Endometrial microvascular endothelial cells (primary cell): Measurements from ENCODE around the gene GDI2. TPM values are rescaled to one million over a fixed set of nuclear protein-coding genes. Genes with fewer than 3 reads are reported as not detected.
"Not testable (repeated sequence)": the region's sequence is repeated elsewhere in the genome, so short reads cannot be mapped to it uniquely, and the experiment has no call there.

Experiments used
- in situ Hi-C: cut with HindIII; loops from 2 replicates; pipeline ENCODE4 v1.10.0; 2017; ENCODE audit warnings: low sequenced_read_pairs, low pct_unique_long_range_greater_than_20kb; ENCODE audit errors: inconsistent ontology term
- total RNA-seq: library from RNA; depleted of rRNA; stranded (reverse); fragments of >200 nt; gene quantifications from one replicate; pipeline ENCODE4 v1.2.3, GENCODE V29; 2015; ENCODE audit errors: inconsistent ontology term

Gene GDI2
- 408 TPM for total RNA-seq

- in situ Hi-C loops, result no loop called here
Observed at GRCh38 chr10:5813341-5814109, at the start of gene GDI2. GDI2 (minus strand) TSS chr10:5813434; CDS start chr10:5813258, 176 bp downstream.

- in situ Hi-C loops, result no loop called here
Observed at GRCh38 chr10:5862360-5862961, 49.2 kb upstream of the GDI2 start.

- in situ Hi-C loops, result no loop called here
Observed at GRCh38 chr10:5860066-5860465, 46.8 kb upstream of the GDI2 start.

- in situ Hi-C loops, result no loop called here
Observed at GRCh38 chr10:5858811-5859210, 45.6 kb upstream of the GDI2 start.

DNA sequence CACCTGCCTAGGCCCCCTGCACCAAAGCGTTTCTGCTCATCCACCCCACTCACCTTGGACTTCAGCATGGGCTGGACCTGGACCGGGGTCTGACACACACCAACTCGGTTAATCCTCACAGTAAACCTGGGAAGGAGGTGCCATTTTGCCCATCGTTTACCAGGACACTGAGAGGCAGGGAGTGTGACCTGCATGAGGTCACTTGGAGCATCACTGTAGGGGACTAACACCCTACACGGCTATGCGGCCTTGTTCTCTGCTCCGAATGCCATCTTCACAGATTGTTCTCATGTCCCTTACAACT is 43.4 kb upstream of the GDI2 start:
- in situ Hi-C loops, result no loop called here

- in situ Hi-C loops, result no loop called here
Observed at GRCh38 chr10:5855979-5856700, 42.9 kb upstream of the GDI2 start.

DNA sequence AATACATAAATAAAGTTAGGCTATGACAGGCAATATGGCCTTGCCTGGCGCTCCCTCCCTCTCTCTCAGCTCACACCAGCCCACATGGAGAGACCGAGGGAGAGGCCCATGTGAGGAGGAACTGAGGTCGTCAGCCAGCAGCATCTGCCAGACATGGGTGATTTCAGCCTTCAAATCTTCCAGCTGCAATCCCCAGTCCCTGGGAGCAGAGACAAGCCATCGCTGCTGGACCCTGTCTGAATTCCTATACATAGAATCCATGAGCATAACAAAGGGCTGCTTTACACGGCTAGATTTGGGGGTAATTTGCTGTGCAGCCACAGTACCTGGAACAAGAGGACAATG is 40.9 kb upstream of the GDI2 start:
- in situ Hi-C loops, result no loop called here

DNA sequence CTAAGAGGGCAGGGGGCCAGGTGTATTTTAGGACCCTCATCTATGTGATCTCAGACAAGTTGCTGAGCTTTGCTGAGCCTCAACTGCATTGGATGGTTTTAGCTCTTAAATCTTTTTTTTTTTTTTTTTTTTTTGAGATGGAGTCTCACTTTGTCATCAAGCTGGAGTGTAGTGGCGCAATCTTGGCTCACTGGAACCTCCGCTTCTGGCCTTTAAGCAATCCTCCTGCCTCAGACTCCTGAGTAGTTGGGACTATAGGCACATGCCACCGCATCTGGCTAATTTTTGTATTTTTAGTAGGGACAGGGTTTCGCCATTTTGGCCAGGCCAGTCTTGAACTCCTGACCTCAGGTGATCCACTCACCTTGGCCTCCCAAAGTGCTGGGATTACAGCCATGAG is 33.4 kb upstream of the GDI2 start:
- in situ Hi-C loops, result not testable (repeated sequence)

GRCh38 chr10:5844345-5845055 is 31.3 kb upstream of the GDI2 start:
- in situ Hi-C loops, result no loop called here

DNA sequence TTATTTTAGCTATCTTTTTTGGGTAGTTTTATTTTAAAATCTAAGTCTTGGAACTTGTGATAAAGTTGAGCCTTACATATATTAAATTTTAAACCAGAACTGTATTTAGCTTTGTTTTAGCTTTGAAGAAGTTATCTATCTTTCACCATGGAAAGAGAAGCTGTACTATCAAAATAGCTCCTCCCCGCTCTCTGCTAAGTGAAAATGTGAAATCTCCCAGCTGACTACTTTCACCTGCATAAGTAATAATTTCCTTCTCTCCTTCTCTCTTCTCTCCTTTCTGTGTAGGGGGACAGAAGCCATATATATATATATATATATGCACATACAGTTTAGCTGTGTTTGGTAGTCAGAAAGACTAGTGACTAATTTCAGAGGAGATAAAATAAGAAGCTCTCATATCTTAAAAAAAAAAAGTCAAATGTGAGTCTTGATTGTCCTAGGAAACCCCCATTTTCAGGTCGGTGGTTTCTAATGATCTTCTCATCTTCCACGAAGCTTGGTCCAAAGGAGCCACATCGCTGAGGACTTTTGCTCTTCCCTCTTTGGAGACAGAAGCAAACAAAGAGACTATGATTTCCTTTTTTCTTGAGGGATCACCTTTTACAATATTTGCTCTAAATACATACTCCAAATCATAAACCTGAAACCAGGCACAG is 30.6 kb upstream of the GDI2 start:
- in situ Hi-C loops, result no loop called here

DNA sequence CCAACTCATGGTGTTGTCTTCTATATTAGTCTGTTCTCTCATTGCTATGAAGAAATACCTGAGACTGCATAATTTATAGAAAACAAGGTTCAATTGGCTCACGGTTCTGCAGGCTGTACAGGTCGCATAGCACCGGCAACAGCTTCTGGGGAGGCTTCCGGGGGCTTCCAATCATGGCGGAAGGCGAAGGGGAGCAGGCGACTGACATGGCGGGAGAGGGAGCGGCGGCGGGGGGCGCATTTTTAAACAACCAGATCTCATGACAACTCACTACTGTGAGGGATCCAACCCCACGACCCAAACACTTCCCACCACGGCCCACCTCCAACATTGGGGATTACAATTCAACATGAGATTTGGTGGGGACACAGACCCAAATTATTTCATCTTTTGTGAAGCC is 28.7 kb upstream of the GDI2 start:
- in situ Hi-C loops, result no loop called here

DNA sequence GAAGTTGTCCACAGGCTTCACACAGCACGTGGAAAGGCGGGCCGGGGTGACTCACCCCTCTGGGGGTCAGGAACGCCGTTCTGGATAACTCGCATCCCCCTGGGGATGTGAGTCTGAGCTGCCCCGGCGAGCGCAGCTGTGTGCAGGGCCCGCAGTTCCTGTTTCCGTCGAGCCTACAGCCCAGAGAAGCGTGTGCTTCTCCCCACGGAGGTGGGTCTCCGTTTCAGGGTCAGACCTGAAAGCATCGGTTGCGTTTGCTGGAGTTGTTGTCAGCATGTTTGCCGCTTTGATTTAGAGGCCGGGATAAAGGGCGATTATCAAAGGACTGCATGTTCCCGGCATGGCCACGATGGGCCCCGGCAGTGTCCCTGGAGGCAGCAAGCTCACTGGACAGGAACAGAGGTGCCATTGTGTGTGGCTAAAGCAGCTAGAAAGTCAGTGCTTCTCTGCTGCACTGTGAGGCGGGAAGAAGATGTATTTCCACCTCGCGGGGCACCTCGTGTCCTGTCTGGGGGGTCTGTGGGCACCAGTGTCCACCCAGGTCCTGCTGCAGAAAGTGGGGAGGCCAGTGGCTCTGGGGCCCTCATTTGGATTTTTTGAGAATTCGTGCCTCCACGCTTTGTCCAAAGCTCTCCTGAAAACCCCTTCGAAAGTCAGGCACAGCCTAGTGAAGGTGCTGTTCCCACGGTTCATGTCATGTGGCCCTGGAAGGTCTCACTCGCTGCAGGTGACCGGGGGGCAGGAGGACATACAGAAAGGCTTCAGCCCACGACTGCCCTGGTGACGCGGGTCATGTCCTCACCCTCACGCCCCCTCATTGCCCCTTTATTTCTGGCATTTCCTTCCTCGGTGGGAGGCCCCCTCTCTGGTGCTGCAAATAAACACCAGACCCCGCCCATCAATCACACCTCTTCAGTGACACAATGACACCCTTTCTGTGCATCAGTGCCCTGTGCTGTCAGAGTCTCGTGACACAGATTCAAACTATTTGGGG is 27.4 kb upstream of the GDI2 start:
- in situ Hi-C loops, result no loop called here

DNA sequence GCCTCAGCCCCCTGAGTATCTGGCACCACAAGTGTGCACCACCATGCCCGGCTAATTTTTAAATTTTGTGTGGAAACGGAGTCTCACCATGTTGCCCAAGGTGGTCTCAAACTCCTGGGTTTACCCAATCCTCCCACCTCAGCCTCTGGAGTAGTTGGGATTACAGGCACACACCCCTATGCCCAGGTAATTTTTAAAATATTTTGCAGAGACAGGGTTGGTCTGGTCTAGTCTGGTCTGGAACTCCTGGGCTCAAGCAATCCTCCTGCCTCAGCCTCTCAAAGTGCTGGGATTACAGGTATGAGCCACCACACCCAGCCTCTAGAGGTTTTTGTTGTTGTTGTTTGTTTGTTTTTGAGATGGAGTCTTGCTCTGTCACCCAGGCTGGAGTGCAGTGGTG is 22.9 kb upstream of the GDI2 start:
- in situ Hi-C loops, result not testable (repeated sequence)

DNA sequence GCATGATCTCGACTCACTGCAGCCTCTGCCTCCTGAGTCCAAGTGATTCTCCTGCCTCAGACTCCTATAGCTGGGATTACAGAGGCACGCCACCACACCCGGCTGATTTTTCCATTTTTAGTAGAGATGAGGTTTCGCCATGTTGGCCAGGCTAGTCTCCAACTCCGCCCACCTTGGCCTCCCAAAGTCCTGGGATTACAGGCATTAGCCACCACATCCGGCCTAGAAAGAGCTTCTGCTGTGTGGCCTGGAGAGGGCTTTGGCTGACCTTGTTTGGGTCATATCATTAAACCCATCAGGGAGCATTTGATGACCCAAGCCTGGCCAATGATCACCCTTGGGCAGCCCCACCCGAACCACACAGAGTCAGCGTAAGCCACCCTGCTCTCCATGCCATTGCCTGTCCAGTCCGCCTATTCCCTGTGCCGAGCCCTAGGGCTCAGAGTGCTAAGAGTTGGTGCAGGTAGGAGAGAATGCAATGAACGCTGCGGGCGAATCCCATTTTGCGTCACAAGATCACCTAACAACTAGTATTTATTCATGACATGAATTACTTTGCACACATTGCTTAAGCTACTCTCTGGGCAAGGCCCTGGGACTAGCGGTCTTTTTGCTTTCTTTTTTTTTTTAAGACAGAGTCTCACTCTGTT is 22.3 kb upstream of the GDI2 start:
- in situ Hi-C loops, result no loop called here

DNA sequence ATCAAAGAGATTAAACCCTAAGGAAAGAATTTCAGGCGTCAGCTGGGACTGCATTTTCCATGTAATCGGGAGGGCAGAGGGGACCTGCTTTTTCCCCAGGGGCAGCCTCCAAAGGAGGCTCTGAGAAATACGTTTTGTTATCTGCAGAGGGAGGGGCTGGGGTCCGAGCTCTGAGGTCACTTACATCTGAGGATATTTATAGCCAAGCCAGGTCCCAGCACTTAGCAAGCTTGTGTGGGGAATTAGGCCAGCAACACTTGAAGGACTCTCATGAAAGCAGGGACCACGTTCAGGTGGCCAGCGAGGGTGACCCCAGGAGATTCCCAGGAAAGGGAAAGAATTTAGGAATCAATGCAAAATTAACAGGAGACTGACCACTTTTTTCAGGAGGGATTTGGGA is 20.6 kb upstream of the GDI2 start:
- in situ Hi-C loops, result no loop called here

DNA sequence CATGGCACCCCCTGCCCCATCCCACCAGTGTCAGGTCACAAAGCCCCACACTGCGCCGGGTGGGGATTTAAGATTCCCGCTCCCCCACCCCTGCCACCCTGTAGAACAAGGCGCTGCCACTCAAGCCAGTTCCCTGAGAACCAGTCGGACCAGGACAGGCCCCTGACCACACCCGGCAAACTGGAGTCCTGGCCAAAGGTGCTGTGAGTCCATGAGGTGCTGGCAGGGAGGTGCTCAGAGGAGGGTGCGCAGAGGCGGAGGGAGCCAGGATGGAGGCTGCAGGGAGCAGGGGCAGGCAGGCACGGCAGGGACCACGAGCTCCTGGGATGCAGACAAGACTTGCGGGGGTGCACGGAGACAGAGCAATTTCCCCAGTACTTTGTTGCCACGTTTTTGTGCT is 19.7 kb upstream of the GDI2 start:
- in situ Hi-C loops, result no loop called here

GRCh38 chr10:5831446-5831782 is 18.2 kb upstream of the GDI2 start:
- in situ Hi-C loops, result no loop called here
